Aorta (tissue), 5 donors: Measurements from ENCODE around the gene KIF3B. TPM values are rescaled to one million over a fixed set of nuclear protein-coding genes. Genes with fewer than 3 reads are reported as not detected.
"Not testable (repeated sequence)": the region's sequence is repeated elsewhere in the genome, so short reads cannot be mapped to it uniquely, and the experiment has no call there.

Source experiments
- ATAC-seq: fragments of 200-7000 bp; cut with Tn5 transposase; one replicate; pipeline ENCODE4 v1.9.1; 2022; ENCODE audit warnings: moderate library complexity; ENCODE audit not compliant: low FRiP score
- DNase-seq, 2 donors: peaks; one replicate each; pipeline ENCODE4 v3.0.0-alpha.2; 2020
- H3K27ac ChIP-seq, 2 donors: one replicate each; pipeline ENCODE4 v1.5.1; 2013; ENCODE audit warnings: low read length in 2 of 2, mild to moderate bottlenecking in 2 of 2, moderate library complexity in 2 of 2, control low read depth in 1 of 2, inconsistent platforms in 1 of 2, low read depth in 1 of 2
- H3K27me3 ChIP-seq, 2 donors: one replicate each; pipeline ENCODE4 v1.6.1; 2013; ENCODE audit warnings: control low read depth in 1 of 2, low read length in 1 of 2, mild to moderate bottlenecking in 1 of 2, moderate library complexity in 1 of 2; ENCODE audit not compliant: insufficient read depth in 2 of 2, control insufficient read depth in 1 of 2
- H3K36me3 ChIP-seq, 2 donors: one replicate each; pipeline ENCODE4 v1.6.1; 2013; ENCODE audit warnings: control low read depth in 1 of 2, low read length in 1 of 2, mild to moderate bottlenecking in 1 of 2; ENCODE audit not compliant: insufficient read depth in 2 of 2, control insufficient read depth in 1 of 2
- H3K4me1 ChIP-seq, 2 donors: one replicate each; pipeline ENCODE4 v1.6.1; 2013; ENCODE audit warnings: low read length in 2 of 2, control low read depth in 1 of 2, mild to moderate bottlenecking in 1 of 2, moderate library complexity in 1 of 2; ENCODE audit not compliant: insufficient read depth in 2 of 2, control insufficient read depth in 1 of 2
- H3K4me3 ChIP-seq, 2 donors: one replicate each; pipeline ENCODE4 v1.5.1; 2013; ENCODE audit warnings: low read length in 2 of 2, control low read depth in 1 of 2, mild to moderate bottlenecking in 1 of 2
- H3K9me3 ChIP-seq: one replicate; pipeline ENCODE4 v1.6.1; 2013; ENCODE audit warnings: mild to moderate bottlenecking, low read length; ENCODE audit not compliant: control insufficient read depth
- WGBS, 2 donors: extraction: QIAGEN DNeasy Blood & Tissue Kit; methylation state at CpG; one replicate each; pipeline ENCODE4 v1.1.7; 2013; 5-methylcytosine and 5-hydroxymethylcytosine counted together
- intact Hi-C, 2 donors: fragments of 100-400 bp; cut with DNase I; formaldehyde crosslinking; loops; one replicate each; pipeline versions ENCODE4 v1.14.2 to v1.15.0; 2022
- polyA plus RNA-seq, 2 donors: library from polyadenylated mRNA; stranded (reverse); fragments of 200-250 nt; gene quantifications; one replicate each; pipeline ENCODE4 v1.2.3, GENCODE V29; 2013
- total RNA-seq, 2 donors: library from RNA; stranded (reverse); fragmentation: NEBNext Ultra II Directional; extraction: Animal tissue kit (Norgen Biotek cat#: 25700); gene quantifications; one replicate each; pipeline ENCODE4 v1.2.1, GENCODE V29; 2021
- donor health status: healthy with polysubstance abuse.
- donor health status: Bipolar disorder and iron deficiency.
- donor health status: DM: no; HTN: no; CAD: no.
- donor health status: DM: no; HTN: no; CAD: no.
- donor health status: DM: yes; HTN: yes; CAD: no.

KIF3B gene
- total and polyA plus RNA-seq, 4 donors = 12.9 to 28.0 (median 23.2) TPM

DNA sequence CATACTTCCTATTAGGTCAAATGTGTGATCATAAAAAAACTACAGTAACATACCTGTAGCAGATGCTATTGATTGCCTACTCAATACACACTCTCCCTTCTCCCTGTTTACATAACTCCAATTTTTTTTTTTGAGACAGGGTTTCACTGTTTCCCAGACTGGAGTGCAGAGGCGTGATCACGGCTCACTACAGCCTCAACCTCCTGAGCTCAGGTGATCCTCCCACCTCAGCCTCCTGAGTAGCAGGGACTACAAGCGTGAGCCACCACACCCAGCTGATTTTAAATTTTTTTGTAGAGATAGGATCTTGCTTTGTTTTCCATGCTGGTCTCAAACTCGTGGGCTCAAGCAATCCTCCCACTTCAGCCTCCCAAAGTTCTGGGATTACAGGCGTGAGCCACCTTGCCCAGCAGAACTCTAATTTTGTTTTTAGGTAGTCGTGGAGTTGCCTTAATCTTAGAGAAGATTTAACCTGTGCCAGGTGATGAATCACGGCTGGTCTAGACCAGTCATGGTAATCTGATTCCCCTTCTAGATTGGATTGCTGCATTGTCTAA, 14.0 kb upstream of the KIF3B start:
- Histone ChIP-seq H3K36me3 (no peaks in the 10 kb centered on the region), H3K4me1 (no peaks in the 10 kb centered on the region), H3K27ac (no peak overlapping the region), H3K9me3 (no peaks in the 10 kb centered on the region), H3K4me3 (no peak overlapping the region), H3K27me3 (no peaks in the 10 kb centered on the region)
- peak in 1 of 2 donors; percentile 14 for DNase-seq
- intact Hi-C loops = no loop called here
- WGBS, 2 donors = 73 to 78% methylated on average over 7 of the region's 7 CpGs
- ATAC-seq = no peak

DNA sequence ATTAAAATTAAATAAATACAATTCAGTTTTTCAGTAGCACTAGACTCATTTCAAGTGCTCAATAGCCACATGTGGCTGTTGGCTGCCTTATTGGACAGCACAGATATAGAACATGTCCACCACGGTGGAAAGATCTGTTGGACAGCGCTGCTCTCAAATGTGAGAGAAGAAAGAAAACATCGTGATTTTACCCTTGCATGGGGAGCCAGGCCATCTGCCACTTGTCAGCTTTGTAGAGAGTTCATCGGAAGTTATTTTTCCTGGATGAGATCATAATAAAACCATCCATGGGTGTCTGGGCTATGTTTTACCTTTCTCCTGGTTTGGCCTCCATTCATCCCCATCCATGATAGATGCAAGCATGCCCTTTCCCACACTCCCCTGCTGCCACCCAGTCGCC, 5.8 kb upstream of the KIF3B start:
- WGBS, 2 donors = 57 to 60% methylated on average over 5 of the region's 5 CpGs
- ATAC-seq = no peak

GRCh38 chr20:32274359-32274758, 3.1 kb upstream of the KIF3B start:
- DNase-seq (no peak), ATAC-seq (no peak)
- H3K27ac ChIP-seq = no peak overlapping the region
- intact Hi-C loops = loop anchor here in 1 of 2 donors (10.0 kb wide), 1 partner anchor 210 kb away; no protein-coding TSS in a partner anchor
- no peaks in the 10 kb centered on the region for H3K9me3 ChIP-seq
- no peak overlapping the region for H3K4me3 ChIP-seq
- H3K4me1 ChIP-seq = no peaks in the 10 kb centered on the region
- H3K36me3 ChIP-seq = no peaks in the 10 kb centered on the region
- 82 to 89% methylated on average over 3 of the region's 3 CpGs for WGBS, 2 donors
- H3K27me3 ChIP-seq = no peaks in the 10 kb centered on the region

More for the DNA sequence above, 5.8 kb upstream of the KIF3B start:
- intact Hi-C loops = loop anchor here in 1 of 2 donors (10.0 kb wide), 1 partner anchor 213 kb away; no protein-coding TSS in a partner anchor
- Histone ChIP-seq H3K4me3 (no peak overlapping the region), H3K27me3 (no peaks in the 10 kb centered on the region), H3K36me3 (no peaks in the 10 kb centered on the region), H3K4me1 (no peaks in the 10 kb centered on the region), H3K9me3 (no peaks in the 10 kb centered on the region), H3K27ac (no peak overlapping the region)
- no peak for DNase-seq

- intact Hi-C loops = loop anchor here in 1 of 2 donors (10.0 kb wide), 1 partner anchor 210 kb away; no protein-coding TSS in a partner anchor
- WGBS, 2 donors = 84 to 90% methylated on average over 3 of the region's 3 CpGs
Observed at GRCh38 chr20:32275163-32275562, 2.3 kb upstream of the KIF3B start.

GRCh38 chr20:32278199-32278643, 770 bp downstream of the KIF3B start:
- no peaks in the 10 kb centered on the region for H3K27me3 ChIP-seq
- no peak for ATAC-seq
- H3K4me3 ChIP-seq = peak overlapping the region in 1 of 2 donors; percentile 81
- no peaks in the 10 kb centered on the region for H3K9me3 ChIP-seq
- H3K27ac ChIP-seq = no peak overlapping the region
- H3K4me1 ChIP-seq = no peaks in the 10 kb centered on the region
- no peak for DNase-seq
- WGBS, 2 donors = 48 to 52% methylated on average over 4 of the region's 4 CpGs
- intact Hi-C loops = loop anchor here in 1 of 2 donors (10.0 kb wide), 1 partner anchor 207 kb away; no protein-coding TSS in a partner anchor
- no peaks in the 10 kb centered on the region for H3K36me3 ChIP-seq

More at GRCh38 chr20:32275163-32275562, 2.3 kb upstream of the KIF3B start:
- H3K36me3 ChIP-seq, H3K9me3 ChIP-seq, DNase-seq, H3K4me1 ChIP-seq, ATAC-seq, H3K27ac ChIP-seq, H3K4me3 ChIP-seq, H3K27me3 ChIP-seq: not testable (repeated sequence)

DNA sequence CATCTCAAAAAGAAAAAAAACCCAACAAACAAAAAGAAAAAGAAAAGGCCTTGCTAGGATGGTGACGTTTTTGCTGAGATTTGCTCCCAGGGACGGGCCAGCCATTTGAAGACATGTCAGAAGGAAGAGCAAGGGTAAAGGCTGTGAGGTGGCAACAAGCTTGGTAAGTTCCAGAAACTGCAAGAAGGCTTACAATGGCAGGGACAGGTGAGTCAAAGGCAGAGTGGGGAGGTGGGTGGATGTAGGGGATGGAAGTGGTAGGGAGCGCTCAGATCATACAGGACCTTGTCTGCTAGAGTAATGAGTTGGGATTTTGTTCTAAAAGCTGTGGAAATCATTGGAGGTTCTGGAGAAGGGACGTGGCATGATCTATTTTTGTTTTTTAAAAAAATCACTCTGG, 4.3 kb downstream of the KIF3B start:
- 72 to 75% methylated on average over 4 of the region's 4 CpGs for WGBS, 2 donors
- H3K4me1 ChIP-seq = peaks cover 2% of the 10 kb centered on the region in 2 donors
- intact Hi-C loops = no loop called here

DNA sequence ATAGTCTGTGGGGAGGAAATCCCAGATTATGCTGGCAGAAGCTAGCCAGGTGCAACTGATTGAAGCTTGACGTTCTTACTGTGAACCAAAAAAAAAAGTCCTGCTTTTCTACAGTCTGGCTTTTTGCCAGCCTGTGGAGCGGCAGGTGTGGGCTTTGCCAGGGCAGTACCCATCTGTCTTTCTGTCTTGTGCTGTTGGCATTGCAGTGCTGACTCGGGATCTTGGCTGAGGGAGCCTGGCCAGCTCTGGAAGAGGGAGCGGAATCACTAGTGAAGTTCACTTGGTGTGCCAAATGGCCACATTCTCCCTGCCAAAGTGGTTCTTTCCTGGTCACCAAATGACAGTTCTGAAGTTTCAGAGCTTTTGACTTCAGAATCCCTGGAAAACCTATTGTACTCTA, 5.0 kb downstream of the KIF3B start:
- no peaks in the 10 kb centered on the region for H3K27me3 ChIP-seq
- intact Hi-C loops = no loop called here
- DNase-seq (no peak), ATAC-seq (no peak)
- 2 to 10% methylated on average over 4 of the region's 4 CpGs for WGBS, 2 donors
- H3K27ac ChIP-seq = no peak overlapping the region
- H3K4me3 ChIP-seq = no peak overlapping the region
- H3K36me3 ChIP-seq = no peaks in the 10 kb centered on the region
- H3K9me3 ChIP-seq = no peaks in the 10 kb centered on the region
- H3K4me1 ChIP-seq = peaks cover 2% of the 10 kb centered on the region in 2 donors

More for the DNA sequence above, 4.3 kb downstream of the KIF3B start:
- no peak overlapping the region for H3K4me3 ChIP-seq
- H3K27me3 ChIP-seq = no peaks in the 10 kb centered on the region
- H3K27ac ChIP-seq = no peak overlapping the region
- no peaks in the 10 kb centered on the region for H3K36me3 ChIP-seq
- ATAC-seq (no peak), DNase-seq (no peak)
- H3K9me3 ChIP-seq = no peaks in the 10 kb centered on the region

- H3K4me3 ChIP-seq = no peak overlapping the region
- no peak for ATAC-seq
- no peaks in the 10 kb centered on the region for H3K9me3 ChIP-seq
- H3K36me3 ChIP-seq = no peaks in the 10 kb centered on the region
- H3K27ac ChIP-seq = no peak overlapping the region
- no peaks in the 10 kb centered on the region for H3K27me3 ChIP-seq
- intact Hi-C loops = no loop called here
- H3K4me1 ChIP-seq = peaks cover 2% of the 10 kb centered on the region in 2 donors
- 64 to 77% methylated on average over 3 of the region's 3 CpGs for WGBS, 2 donors
- DNase-seq = no peak
Observed at GRCh38 chr20:32285082-32285620, 7.7 kb downstream of the KIF3B start.
